Bronchial epithelial cell (primary cell): ENCODE measurements around the gene CMTM6. TPM values are rescaled to one million over a fixed set of nuclear protein-coding genes. Genes with fewer than 3 reads are reported as not detected.

ENCODE experiments used
- DNase-seq: peaks from one replicate; pipeline ENCODE4 v3.0.0-alpha.2; 2010; ENCODE audit warnings: low read depth
- FAIRE-seq: peaks from 2 replicates; lab custom pipeline; 2011; peaks lifted over from hg19 to GRCh38; lab: Jason Lieb, UNC
- H3K27me3 ChIP-seq: 2 replicates; pipeline ENCODE4 v1.5.1; 2011; ENCODE audit warnings: low read length; ENCODE audit not compliant: control insufficient read depth, insufficient read depth
- H3K36me3 ChIP-seq: 2 replicates; pipeline ENCODE4 v1.5.1; 2011; ENCODE audit warnings: low read length; ENCODE audit not compliant: control insufficient read depth, insufficient read depth
- H3K4me3 ChIP-seq: 2 replicates; pipeline ENCODE4 v1.5.1; 2011; ENCODE audit warnings: mild to moderate bottlenecking, low read depth, low read length, control low read depth
- CTCF ChIP-seq: IDR thresholded peaks from 2 replicates; pipeline ENCODE4 v1.5.1; 2011; ENCODE audit warnings: mild to moderate bottlenecking, moderate library complexity, low read length, control low read depth, inconsistent platforms; ENCODE audit not compliant: insufficient read depth, severe bottlenecking
- total RNA-seq: library from RNA; depleted of rRNA; stranded (reverse); fragments of >200 nt; gene quantifications from 2 replicates; pipeline ENCODE4 v1.2.1, GENCODE V29; 2014

Gene CMTM6
- total RNA-seq, 1 donor from 2014 or later: 95.8 TPM

GRCh38 chr3:32460031-32460749 is 42.5 kb downstream of the CMTM6 start:
- Histone ChIP-seq H3K27me3 (no peaks in the 10 kb centered on the region), H3K4me3 (no peak overlapping the region), H3K36me3 (no peaks in the 10 kb centered on the region)
- FAIRE-seq: no peak
- peak; percentile 58 for DNase-seq
- no peak for TF ChIP-seq CTCF

DNA sequence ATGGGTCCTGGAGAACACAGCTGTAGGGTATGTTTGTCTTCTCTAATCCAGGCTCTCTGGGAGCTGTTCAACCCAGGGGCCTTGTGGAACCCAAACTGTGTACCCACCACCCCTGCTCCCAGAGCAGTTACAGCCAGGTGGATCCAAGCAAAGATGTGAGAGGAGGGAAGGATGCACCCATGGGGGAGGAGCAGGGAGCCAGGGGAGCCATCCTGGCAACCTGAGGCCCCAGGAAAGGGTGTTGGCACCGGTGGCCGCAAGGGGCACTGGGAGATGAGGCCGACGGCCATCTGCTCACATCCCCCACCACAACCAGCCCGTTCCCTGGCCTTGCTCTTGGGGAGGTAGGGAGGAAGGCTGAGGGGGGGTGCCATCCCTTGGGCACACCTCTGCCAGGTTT is 43.2 kb downstream of the CMTM6 start:
- no peak for TF ChIP-seq CTCF
- DNase-seq (no peak), FAIRE-seq (no peak)
- H3K36me3 ChIP-seq: no peaks in the 10 kb centered on the region
- H3K4me3 ChIP-seq: no peak overlapping the region
- no peaks in the 10 kb centered on the region for H3K27me3 ChIP-seq

GRCh38 chr3:32457971-32458471 is 44.6 kb downstream of the CMTM6 start:
- FAIRE-seq: no peak
- Histone ChIP-seq H3K4me3 (no peak overlapping the region), H3K36me3 (peaks cover 1% of the 10 kb centered on the region), H3K27me3 (no peaks in the 10 kb centered on the region)
- no peak for DNase-seq
- no peak for TF ChIP-seq CTCF

GRCh38 chr3:32456429-32457130 is 46.1 kb downstream of the CMTM6 start:
- TF ChIP-seq CTCF: no peak
- DNase-seq (no peak), FAIRE-seq (peak; percentile 70)
- Histone ChIP-seq H3K36me3 (peaks cover 1% of the 10 kb centered on the region), H3K27me3 (no peaks in the 10 kb centered on the region), H3K4me3 (no peak overlapping the region)

DNA sequence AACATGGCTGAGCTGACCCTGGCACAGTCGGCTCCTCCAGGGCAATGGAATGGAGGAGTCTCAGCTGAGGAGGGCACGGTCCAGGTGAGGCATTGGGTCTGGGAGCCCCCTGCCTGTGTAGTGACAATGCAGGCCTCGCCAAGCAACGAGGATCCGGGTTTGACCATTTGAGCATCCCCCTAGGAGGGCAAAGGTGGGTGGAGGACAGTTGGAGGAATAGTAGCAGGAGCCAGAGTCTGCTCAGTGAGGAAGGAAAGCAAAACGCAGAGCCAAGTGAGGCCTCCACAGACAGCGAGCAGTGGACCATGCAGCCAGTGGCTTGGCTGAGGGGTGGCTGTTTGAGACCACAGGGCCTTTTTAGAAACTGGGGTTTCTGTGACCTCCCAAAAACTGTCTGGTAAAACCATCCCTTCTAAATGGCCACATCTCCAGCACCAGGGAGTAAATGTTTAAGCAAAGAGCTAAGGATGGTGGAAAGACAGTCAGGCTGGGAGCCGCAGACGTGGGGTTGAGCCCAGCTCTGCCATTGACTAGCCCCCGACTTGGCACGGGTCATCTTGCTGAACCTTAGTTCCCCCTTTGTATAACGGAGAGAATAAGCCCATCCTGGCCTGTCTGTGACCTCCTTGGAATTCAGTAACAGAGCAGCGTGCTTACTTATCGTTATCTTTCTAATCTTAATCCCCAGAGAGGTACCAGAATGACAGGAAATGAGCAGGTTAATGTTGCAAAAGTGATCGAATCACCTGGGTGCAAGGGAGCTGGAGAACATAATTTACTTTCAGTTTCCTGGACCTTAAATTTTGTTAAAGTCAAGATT is 46.8 kb downstream of the CMTM6 start:
- DNase-seq (no peak), FAIRE-seq (no peak)
- no peak for TF ChIP-seq CTCF

More for the DNA sequence above, 46.8 kb downstream of the CMTM6 start:
- Histone ChIP-seq H3K27me3 (no peaks in the 10 kb centered on the region), H3K36me3 (peaks cover 1% of the 10 kb centered on the region), H3K4me3 (no peak overlapping the region)
